Measurements from ENCODE around the gene HDAC9. TPM values are rescaled to one million over a fixed set of nuclear protein-coding genes. Genes with fewer than 3 reads are reported as not detected.

HDAC9 gene
- total RNA-seq, 2 donors from 2014 or later = 1.5 to 4.0 TPM

GRCh38 chr7:18540396-18540795, 44.8 kb downstream of the HDAC9 start:
- Histone ChIP-seq H3K4me1 (ENCODE audit: control insufficient read depth, insufficient read depth, low read length) (no peaks in the 10 kb centered on the region), H3K27ac (ENCODE audit: low read depth, low read length) (no peak overlapping the region), H3K9me3 (ENCODE audit: control insufficient read depth, low read length) (no peaks in the 10 kb centered on the region), H3K4me3 (ENCODE audit: low read length) (no peak overlapping the region), H3K36me3 (ENCODE audit: control insufficient read depth, insufficient read depth, low read length) (no peaks in the 10 kb centered on the region), H3K9ac (ENCODE audit: extremely low read depth, low read length, poor library complexity, severe bottlenecking) (no peak overlapping the region), H3K27me3 (ENCODE audit: control insufficient read depth, insufficient read depth, low read length, poor library complexity, severe bottlenecking) (no peaks in the 10 kb centered on the region)
- 100% methylated on average over 1 of the region's 1 CpG; no CpG with 5 or more reads in 1 of the 2 experiments for WGBS, 2 experiments (ENCODE audit: insufficient coverage in 1 of 2, insufficient read length in 1 of 2)
- H3K36me3 Mint-ChIP-seq (ENCODE audit: low read depth) = no peaks in the 10 kb centered on the region
- TF ChIP-seq CTCF (conservative IDR thresholded peaks at IDR 0.05) = no peak
- H3K4me3 Mint-ChIP-seq = no peak overlapping the region
- H3K4me1 Mint-ChIP-seq = peaks cover 5% of the 10 kb centered on the region
- H3K9me3 Mint-ChIP-seq = no peaks in the 10 kb centered on the region
- DNase-seq = no peak
- no peak overlapping the region for H3K27ac Mint-ChIP-seq
- H3K27me3 Mint-ChIP-seq (ENCODE audit: insufficient read depth) = no peaks in the 10 kb centered on the region

DNA sequence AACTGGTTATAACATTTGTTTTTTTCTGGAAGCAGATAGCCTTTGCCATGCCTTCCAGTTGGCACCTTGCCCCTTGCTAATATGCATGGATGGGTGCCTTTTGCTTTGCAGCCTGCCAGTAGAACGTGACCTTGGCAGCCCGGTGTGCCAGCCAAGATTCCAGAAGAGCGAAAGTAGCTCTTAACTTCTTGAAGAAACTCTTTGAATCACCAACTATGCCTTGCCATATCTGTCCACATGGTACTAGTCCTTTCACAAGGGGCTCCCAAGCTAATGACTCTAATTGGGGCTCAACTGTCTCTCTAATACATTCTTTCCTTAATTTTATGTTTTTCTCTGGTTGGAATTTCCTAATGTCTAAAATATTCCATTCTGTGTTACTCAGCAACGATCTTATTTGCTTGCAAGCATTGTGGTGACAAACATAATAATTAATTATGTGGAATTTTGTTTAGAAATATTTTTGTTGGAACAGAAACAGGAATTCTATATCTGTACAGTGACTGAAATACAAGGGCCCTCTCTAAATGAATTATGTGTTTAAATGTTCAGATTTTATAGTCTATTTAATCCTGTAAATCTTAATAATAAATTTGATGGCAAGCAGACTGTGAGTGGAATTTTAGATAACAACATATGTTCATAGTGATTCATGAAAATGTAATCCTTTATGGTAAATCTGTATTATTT, 45.8 kb downstream of the HDAC9 start:
- no peak for DNase-seq
- Histone ChIP-seq H3K4me1 (ENCODE audit: control insufficient read depth, insufficient read depth, low read length) (no peaks in the 10 kb centered on the region), H3K9ac (ENCODE audit: extremely low read depth, low read length, poor library complexity, severe bottlenecking) (no peak overlapping the region), H3K9me3 (ENCODE audit: control insufficient read depth, low read length) (no peaks in the 10 kb centered on the region), H3K36me3 (ENCODE audit: control insufficient read depth, insufficient read depth, low read length) (no peaks in the 10 kb centered on the region), H3K27me3 (ENCODE audit: control insufficient read depth, insufficient read depth, low read length, poor library complexity, severe bottlenecking) (no peaks in the 10 kb centered on the region), H3K4me3 (ENCODE audit: low read length) (no peak overlapping the region), H3K27ac (ENCODE audit: low read depth, low read length) (no peak overlapping the region)
- H3K27ac Mint-ChIP-seq = no peak overlapping the region
- peaks cover 5% of the 10 kb centered on the region for H3K4me1 Mint-ChIP-seq
- no peaks in the 10 kb centered on the region for H3K27me3 Mint-ChIP-seq (ENCODE audit: insufficient read depth)
- H3K36me3 Mint-ChIP-seq (ENCODE audit: low read depth) = no peaks in the 10 kb centered on the region
- TF ChIP-seq CTCF (conservative IDR thresholded peaks at IDR 0.05) = no peak
- H3K9me3 Mint-ChIP-seq = no peaks in the 10 kb centered on the region
- H3K4me3 Mint-ChIP-seq = no peak overlapping the region
- WGBS, 2 experiments (ENCODE audit: insufficient coverage in 1 of 2, insufficient read length in 1 of 2) = 87 to 100% methylated on average over 2 to 4 of the region's 4 CpGs

GRCh38 chr7:18541871-18542212, 46.3 kb downstream of the HDAC9 start:
- Histone ChIP-seq H3K4me1 (ENCODE audit: control insufficient read depth, insufficient read depth, low read length) (no peaks in the 10 kb centered on the region), H3K9ac (ENCODE audit: extremely low read depth, low read length, poor library complexity, severe bottlenecking) (no peak overlapping the region), H3K4me3 (ENCODE audit: low read length) (no peak overlapping the region), H3K36me3 (ENCODE audit: control insufficient read depth, insufficient read depth, low read length) (no peaks in the 10 kb centered on the region), H3K27me3 (ENCODE audit: control insufficient read depth, insufficient read depth, low read length, poor library complexity, severe bottlenecking) (no peaks in the 10 kb centered on the region), H3K27ac (ENCODE audit: low read depth, low read length) (no peak overlapping the region), H3K9me3 (ENCODE audit: control insufficient read depth, low read length) (no peaks in the 10 kb centered on the region)
- WGBS, 2 experiments (ENCODE audit: insufficient coverage in 1 of 2, insufficient read length in 1 of 2) = 88 to 93% methylated on average over 3 to 6 of the region's 6 CpGs
- TF ChIP-seq CTCF (conservative IDR thresholded peaks at IDR 0.05) = no peak
- DNase-seq = no peak
- H3K4me3 Mint-ChIP-seq = no peak overlapping the region
- H3K4me1 Mint-ChIP-seq = peaks cover 5% of the 10 kb centered on the region
- no peaks in the 10 kb centered on the region for H3K36me3 Mint-ChIP-seq (ENCODE audit: low read depth)
- no peaks in the 10 kb centered on the region for H3K9me3 Mint-ChIP-seq
- H3K27ac Mint-ChIP-seq = no peak overlapping the region
- no peaks in the 10 kb centered on the region for H3K27me3 Mint-ChIP-seq (ENCODE audit: insufficient read depth)
